Measurements from ENCODE around the gene LAMA2. TPM values are rescaled to one million over a fixed set of nuclear protein-coding genes. Genes with fewer than 3 reads are reported as not detected.

Gene LAMA2
- total and polyA plus RNA-seq, 2 of the 8 experiments (the other 6 are each of a cell fraction or from before 2014, with no cell fraction given): 1.3 to 3.8 TPM

DNA sequence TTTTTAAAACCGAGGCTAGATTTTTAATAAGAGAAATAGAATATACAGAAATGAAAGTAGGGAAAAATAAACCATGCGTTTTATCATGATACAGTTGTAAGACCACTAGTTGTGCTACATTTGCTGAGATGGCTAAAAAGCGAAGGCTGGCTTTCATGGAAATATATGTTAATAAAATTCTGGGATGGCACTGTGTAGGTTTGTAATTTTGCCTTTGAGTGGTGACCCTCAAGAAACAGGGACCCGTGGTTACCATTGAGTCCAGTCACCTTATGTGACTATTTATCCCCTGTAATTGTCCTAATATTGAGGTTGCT is 593.3 kb downstream of the LAMA2 start:
- ChIA-PET CTCF (ENCODE audit: partially characterized antibody) (interaction anchor here (0.7 to 1.7 kb wide), 4 partner anchors 9 to 35 kb away, joined by 3 to 6 read pairs (median 5); no protein-coding TSS in a partner anchor), POLR2A (ENCODE audit: partially characterized antibody) (no interaction called here)
- Histone ChIP-seq H2BK20ac (ENCODE audit: low read length) (no peak overlapping the region), H4K5ac (ENCODE audit: insufficient read length, low read depth, low read length) (no peak overlapping the region), H4K20me1 (replicated peaks in 1 of 2; ENCODE audit: control insufficient read depth in 1 of 2, insufficient read depth in 2 of 2, low read length in 2 of 2) (no peaks in the 10 kb centered on the region), H3K27me3 (replicated peaks in 1 of 4; ENCODE audit: control insufficient read depth in 3 of 4, extremely low read depth in 1 of 4, insufficient read depth in 3 of 4, low read length in 3 of 4) (no peaks in the 10 kb centered on the region), H4K8ac (ENCODE audit: extremely low read depth, insufficient read depth, low read length) (no peak overlapping the region), H3K4ac (replicated peaks; ENCODE audit: insufficient read length, low read depth, low read length) (no peak overlapping the region), H3K4me2 (ENCODE audit: insufficient read depth in 1 of 2, low read depth in 2 of 2, low read length in 2 of 2) (no peak overlapping the region), H2BK5ac (ENCODE audit: low read depth, low read length) (no peak overlapping the region), H3K27ac (ENCODE audit: low read depth, low read length) (no peak overlapping the region), H3K79me1 (ENCODE audit: low read depth, low read length) (no peaks in the 10 kb centered on the region), H3K23ac (ENCODE audit: insufficient read length) (no peak overlapping the region), H2BK15ac (ENCODE audit: low read length) (no peak overlapping the region), H3K56ac (replicated peaks; ENCODE audit: insufficient read length, low read depth, low read length) (no peak overlapping the region), H2BK12ac (ENCODE audit: low read depth, low read length) (no peak overlapping the region), H3K36me3 (ENCODE audit: control insufficient read depth in 2 of 4, insufficient read depth in 4 of 4, low read length in 3 of 4) (no peaks in the 10 kb centered on the region), H2AFZ (ENCODE audit: low read length) (no peak overlapping the region), H3K9me3 (ENCODE audit: insufficient read depth in 2 of 2, low read depth in 1 of 2, low read length in 1 of 2) (no peaks in the 10 kb centered on the region), H3K4me1 (replicated peaks in 1 of 4; ENCODE audit: control insufficient read depth in 3 of 4, insufficient read depth in 4 of 4, low read length in 3 of 4) (0 out of 7 replicates have a peak, but pooled peaks cover 0 to 4% (median 0%) of the 10 kb centered on the region in 4 experiments), H3K23me2 (ENCODE audit: low read depth, low read length) (no peaks in the 10 kb centered on the region), H3K14ac (ENCODE audit: insufficient read length) (no peak overlapping the region), H3K9ac (replicated peaks in 1 of 4; ENCODE audit: extremely low read depth in 1 of 4, low read depth in 3 of 4, low read length in 3 of 4) (no peak overlapping the region), H3K79me2 (ENCODE audit: control insufficient read depth in 1 of 2, insufficient read depth in 2 of 2, low read length in 2 of 2) (no peaks in the 10 kb centered on the region), H4K91ac (replicated peaks; ENCODE audit: insufficient read length, low read length) (no peak overlapping the region), H3K4me3 (ENCODE audit: extremely low read depth in 1 of 4, insufficient read depth in 2 of 4, low read depth in 3 of 4, low read length in 4 of 4) (no peak overlapping the region), H3K18ac (ENCODE audit: extremely low read depth, low read length) (no peak overlapping the region), H2BK120ac (replicated peaks; ENCODE audit: low read depth, low read length) (no peak overlapping the region), H2AK5ac (ENCODE audit: low read depth, low read length) (no peak overlapping the region)
- FAIRE-seq (no peak), DNase-seq (ENCODE audit: low read depth in 1 of 2, low spot score in 2 of 2) (no peak)
- 85% methylated on average over 4 of the region's 4 CpGs; no CpG with 5 or more reads in 1 of the 2 experiments for WGBS, 2 experiments (ENCODE audit: extremely low coverage in 1 of 2, insufficient coverage in 1 of 2, insufficient read length in 1 of 2, insufficient replicate concordance in 2 of 2, low coverage in 1 of 2, low lambda C conversion rate in 2 of 2, missing lambda C conversion rate in 1 of 2)
- TF ChIP-seq TAF1 (IDR thresholded peaks at IDR 0.05; ENCODE audit: low read depth, low read length) (no peak), SUZ12 (IDR thresholded peaks at IDR 0.05; ENCODE audit: low read length) (no peak), RXRA (IDR thresholded peaks at IDR 0.05; ENCODE audit: insufficient read depth, low read depth, low read length) (no peak), NRF1 (IDR thresholded peaks at IDR 0.05; ENCODE audit: low read depth, low read length) (no peak), CEBPB (IDR thresholded peaks at IDR 0.05; ENCODE audit: low read depth, low read length) (no peak), SIX5 (IDR thresholded peaks at IDR 0.05; ENCODE audit: low read depth, low read length) (no peak), SP4 (IDR thresholded peaks at IDR 0.05; ENCODE audit: low read length) (no peak)
